OCI-LY3 (cell line): ENCODE measurements around the gene TIAL1.

Experiments
- CTCF ChIP-seq: fragments of 200-600, 300-600 bp; sonication (generic); IDR thresholded peaks from 2 replicates; pipeline ENCODE4 v1.5.1; 2014; ENCODE audit warnings: antibody characterized with exemption, low read length, low read depth
- EZH2phosphoT487 ChIP-seq: fragments of 200-600 bp; shearing (Covaris generic); IDR thresholded peaks from 2 replicates; pipeline ENCODE4 v1.6.1; 2018; ENCODE audit warnings: antibody characterized with exemption, mixed run types, low read depth

GRCh38 chr10:119567978-119568377 lies 28.8 kb downstream of the TIAL1 start:
- TF ChIP-seq CTCF (no peak), EZH2phosphoT487 (no peak)
